Heart right ventricle (tissue), 16 donors: ENCODE data around the gene TRIM46. TPM values are rescaled to one million over a fixed set of nuclear protein-coding genes. Genes with fewer than 3 reads are reported as not detected.
"Not testable (repeated sequence)": the region's sequence is repeated elsewhere in the genome, so short reads cannot be mapped to it uniquely, and the experiment has no call there.

ENCODE experiments used
- ATAC-seq, 8 donors: fragments of 200-7000 bp; cut with Tn5 transposase; one replicate each; pipeline ENCODE4 v1.9.1; 2020; ENCODE audit warnings: mild to moderate bottlenecking in 8 of 8, moderate library complexity in 8 of 8, moderate number of reproducible peaks in 1 of 8
- DNase-seq, 2 donors: peaks; one replicate each; pipeline ENCODE4 v3.0.0-alpha.2; 2020
- H3K27ac ChIP-seq, 10 donors: fragments of 200-600 bp; sonication (generic) in 2 of 10; one replicate each; pipeline versions ENCODE4 v1.5.0 to v1.8.0; 2020 to 2022; ENCODE audit warnings: mild to moderate bottlenecking in 3 of 10
- H3K27me3 ChIP-seq, 7 donors: fragments of 200-600 bp; one replicate each; pipeline ENCODE4 v1.8.0; 2021 to 2022; ENCODE audit warnings: mild to moderate bottlenecking in 2 of 7
- H3K36me3 ChIP-seq, 9 donors: fragments of 200-600 bp; sonication (generic) in 1 of 9; one replicate each; pipeline versions ENCODE4 v1.5.0 to v1.8.0; 2020 to 2022; ENCODE audit warnings: mild to moderate bottlenecking in 2 of 9
- H3K4me1 ChIP-seq, 9 donors: fragments of 200-600 bp; sonication (generic) in 1 of 9; one replicate each; pipeline versions ENCODE4 v1.5.0 to v1.8.0; 2020 to 2022; ENCODE audit warnings: mild to moderate bottlenecking in 4 of 9
- H3K4me3 ChIP-seq, 10 donors: fragments of 200-600 bp; sonication (generic) in 2 of 10; one replicate each; pipeline versions ENCODE4 v1.5.0 to v1.8.0; 2020 to 2022; ENCODE audit warnings: mild to moderate bottlenecking in 7 of 10, moderate library complexity in 2 of 10
- H3K9me3 ChIP-seq, 11 donors: fragments of 200-600 bp in 10 of 11; sonication (generic) in 2 of 11; one replicate each; pipeline versions ENCODE4 v1.5.0 to v1.8.0; 2013 to 2022; ENCODE audit warnings: mild to moderate bottlenecking in 2 of 11, control low read depth in 1 of 11, moderate library complexity in 1 of 11
- CTCF ChIP-seq, 9 donors: fragments of 200-600 bp; sonication (generic) in 2 of 9; IDR thresholded peaks; one replicate each; pipeline versions ENCODE4 v1.5.0 to v1.8.0; 2021 to 2022; ENCODE audit warnings: antibody characterized with exemption in 9 of 9, mild to moderate bottlenecking in 5 of 9, moderate library complexity in 1 of 9
- WGBS, 2 donors: extraction: QIAGEN DNeasy Blood & Tissue Kit; methylation state at CpG; one replicate each; pipeline ENCODE4 v1.1.7; 2013; ENCODE audit warnings: inconsistent platforms in 1 of 2; 5-methylcytosine and 5-hydroxymethylcytosine counted together
- intact Hi-C, 10 donors: fragments of 100-400 bp; cut with DNase I; formaldehyde crosslinking; loops; one replicate each; pipeline versions ENCODE4 v1.11.1 to v1.14.2; 2022
- polyA plus RNA-seq, 2 donors: library from polyadenylated mRNA; stranded (reverse); fragments of 200-250 nt; gene quantifications; one replicate each; pipeline ENCODE4 v1.2.3, GENCODE V29; 2013
- total RNA-seq, 10 donors: library from RNA; stranded (reverse); fragmentation: NEBNext Ultra II Directional in 3 of 10; extraction: Animal tissue kit (Norgen Biotek cat#: 25700) in 3 of 10; gene quantifications; one replicate each; pipeline versions ENCODE4 v1.2.1 to v1.2.4, GENCODE V29; 2021 to 2023
- donor health status: Arrhythmogenic right ventricular cardiomyopathy.
- donor health status: ischemic (EF 13 %, LVEDD 7.1; RV severe dilation, severe dysfunction).
- donor health status: healthy with polysubstance abuse.
- donor health status: DM: no; HTN: yes; CAD: no.
- donor health status: DM: no; HTN: no; CAD: no.
- donor health status: ischemic (EF 25% LVEDD 6.9; RV normal size, moderate dysfunction).
- donor health status: ischemic (EF 25% LVEDD 5.7; RV mildly dilated, moderate dysfunction).
- donor health status: healthy.
- donor health status: DM: yes; HTN: yes; CAD: no.
- donor health status: Ischemic cardiomyopathy.
- donor health status: ischemic (EF 35%, LVEDD 5.7; RV mildly dilated, moderate dysfunction).
- donor health status: nonischemic (EF 11% LVEDD 7.7; RV severe dilation, severe dysfunction).
- donor health status: DM: yes; HTN: yes; CAD: no.
- donor health status: PGD.
- donor health status: ischemic (EF 29% LVEDD 5.4; RV normal size, mild dysfunction).
- donor health status: nonischemic (EF 23%, LVEDD 6.1; RV moderate dilation, normal function).

The TRIM46 gene
- total and polyA plus RNA-seq, 12 donors, result 0.04 to 0.35 (median 0.09) TPM; not detected in 8

DNA sequence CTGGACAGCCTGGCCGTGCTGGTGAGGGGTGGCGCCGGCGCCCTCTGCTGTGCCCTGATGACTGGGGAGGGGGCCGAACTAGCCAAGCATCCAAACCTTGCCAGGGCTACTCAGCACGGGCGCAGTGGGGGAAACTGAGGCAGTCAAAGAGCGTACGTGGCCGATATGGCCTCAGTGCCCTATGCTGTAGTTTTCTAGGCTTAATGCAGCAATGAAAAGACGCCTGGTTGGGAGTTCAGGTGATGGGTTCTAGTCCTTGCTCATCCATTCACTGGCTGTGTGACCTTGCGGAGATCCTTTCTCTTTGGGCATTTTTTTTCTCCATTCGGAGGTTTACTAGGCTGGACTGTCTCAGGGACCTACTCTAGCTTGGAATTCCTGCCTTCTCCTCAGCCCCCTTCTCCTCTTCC is 35.7 kb downstream of the TRIM46 start:
- DNase-seq (no peak), ATAC-seq (no peak)
- 2% methylated on average over 13 of the region's 13 CpGs for WGBS, 2 donors
- Histone ChIP-seq H3K4me3 (peak overlapping the region; percentile 64 to 91 (median 82)), H3K36me3 (peaks cover 0 to 23% (median 0%) of the 10 kb centered on the region in 9 donors), H3K4me1 (peaks cover 9 to 43% (median 31%) of the 10 kb centered on the region in 9 donors), H3K27ac (peak overlapping the region; percentile 98 to 100 (median 100)), H3K27me3 (no peaks in the 10 kb centered on the region), H3K9me3 (no peaks in the 10 kb centered on the region)
- no peak for TF ChIP-seq CTCF (IDR thresholded peaks at IDR 0.05)
- intact Hi-C loops, result loop anchor here in 6 of 10 donors (2.0 to 10.0 kb wide), 5 partner anchors 17 to 385 kb away; partner anchors contain the start of gene RUSC1 (in 2 of the 6)

DNA sequence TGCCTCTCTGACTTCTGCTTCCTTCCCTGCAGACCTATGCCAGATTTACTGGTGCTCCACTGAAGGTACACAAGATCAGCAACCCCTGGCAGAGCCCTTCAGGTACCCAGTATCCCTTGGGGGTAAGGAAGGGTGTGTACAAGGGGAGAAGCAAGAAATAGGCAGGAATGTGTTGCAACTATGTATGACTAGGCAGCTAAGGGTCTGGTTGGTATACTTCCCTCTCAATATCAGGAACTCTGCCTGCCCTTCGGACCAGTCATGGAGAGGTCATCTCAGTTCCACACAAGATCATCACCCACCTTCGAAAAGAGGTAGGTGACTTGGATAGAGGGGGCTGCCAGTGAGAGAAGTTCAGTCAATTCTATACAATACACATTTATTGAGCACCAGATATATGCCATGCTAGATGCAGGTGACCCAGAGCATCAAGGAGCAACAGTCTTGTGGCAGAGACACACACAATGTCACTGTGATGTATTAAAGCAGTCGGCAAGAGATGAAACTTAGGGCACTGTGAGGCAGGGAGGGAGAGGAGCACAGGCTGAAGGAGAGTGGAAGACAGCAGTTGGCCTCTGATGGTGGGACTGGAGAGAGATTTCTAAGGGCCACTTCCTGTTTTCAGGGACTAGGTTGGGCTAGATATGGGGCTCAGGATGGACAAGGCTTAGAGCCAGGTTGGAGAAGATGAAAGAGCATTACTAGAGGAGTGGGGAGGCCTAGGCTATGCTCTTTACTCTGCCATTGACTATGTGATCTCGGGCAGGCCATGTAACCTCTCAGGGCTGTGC is 36.9 kb downstream of the TRIM46 start:
- peaks cover 0 to 23% (median 0%) of the 10 kb centered on the region in 9 donors for H3K36me3 ChIP-seq
- H3K27me3 ChIP-seq, result no peaks in the 10 kb centered on the region
- H3K4me3 ChIP-seq, result peak overlapping the region in 1 of 10 donors; percentile 24
- no peaks in the 10 kb centered on the region for H3K9me3 ChIP-seq
- 85 to 88% methylated on average over 4 of the region's 4 CpGs for WGBS, 2 donors
- TF ChIP-seq CTCF (IDR thresholded peaks at IDR 0.05), result no peak
- H3K27ac ChIP-seq, result peak overlapping the region in 5 of 10 donors; percentile 52 to 100 (median 100)
- DNase-seq (no peak), ATAC-seq (no peak)
- intact Hi-C loops, result no loop called here
- peaks cover 9 to 48% (median 31%) of the 10 kb centered on the region in 9 donors for H3K4me1 ChIP-seq

GRCh38 chr1:155211381-155212050 is 37.9 kb downstream of the TRIM46 start:
- intact Hi-C loops, H3K9me3 ChIP-seq, ATAC-seq, H3K27me3 ChIP-seq: not testable (repeated sequence)
- DNase-seq, result peak in 1 of 2 donors; percentile 74
- 57 to 66% methylated on average over 12 to 13 of the region's 13 CpGs for WGBS, 2 donors
- H3K36me3 ChIP-seq, result peaks cover 0 to 30% (median 0%) of the 10 kb centered on the region in 9 donors
- peaks cover 9 to 48% (median 29%) of the 10 kb centered on the region in 9 donors for H3K4me1 ChIP-seq
- peak overlapping the region in 1 of 10 donors; percentile 24 for H3K4me3 ChIP-seq
- H3K27ac ChIP-seq, result peak overlapping the region in 6 of 10 donors; percentile 30 to 100 (median 85)

DNA sequence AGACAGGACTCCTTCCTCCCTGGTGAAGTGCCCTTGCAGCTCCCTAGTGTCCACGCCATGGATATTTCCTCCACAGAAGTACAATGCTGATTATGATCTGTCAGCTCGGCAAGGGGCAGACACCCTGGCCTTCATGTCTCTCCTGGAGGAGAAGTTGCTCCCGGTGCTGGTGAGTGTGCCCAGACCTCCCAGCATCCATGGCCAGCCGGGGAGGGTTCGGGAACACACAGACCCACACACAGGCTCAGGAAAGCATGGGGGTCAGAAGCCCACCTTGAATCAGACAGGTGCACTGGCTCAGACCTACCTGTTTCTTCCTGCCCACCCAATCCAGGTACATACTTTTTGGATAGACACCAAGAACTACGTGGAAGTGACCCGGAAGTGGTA is 38.4 kb downstream of the TRIM46 start:
- H3K4me3 ChIP-seq, ATAC-seq, intact Hi-C loops, DNase-seq, H3K9me3 ChIP-seq, H3K27me3 ChIP-seq: not testable (repeated sequence)
- WGBS, 2 donors, result 72 to 73% methylated on average over 7 of the region's 7 CpGs
- peak overlapping the region in 4 of 10 donors; percentile 19 to 100 (median 68) for H3K27ac ChIP-seq
- H3K36me3 ChIP-seq, result peaks cover 0 to 30% (median 0%) of the 10 kb centered on the region in 9 donors
- peaks cover 9 to 43% (median 24%) of the 10 kb centered on the region in 9 donors for H3K4me1 ChIP-seq

- ATAC-seq, H3K4me3 ChIP-seq, H3K27me3 ChIP-seq, intact Hi-C loops, H3K9me3 ChIP-seq, DNase-seq: not testable (repeated sequence)
- H3K27ac ChIP-seq, result peak overlapping the region in 1 of 10 donors; percentile 60
- 69 to 87% methylated on average over 8 to 9 of the region's 10 CpGs for WGBS, 2 donors
- peaks cover 0 to 30% (median 0%) of the 10 kb centered on the region in 9 donors for H3K36me3 ChIP-seq
- peaks cover 0 to 33% (median 9%) of the 10 kb centered on the region in 9 donors for H3K4me1 ChIP-seq
These were observed 41.1 kb downstream of the TRIM46 start for GRCh38 chr1:155214702-155215101.
